Ascending aorta (tissue), 2 donors: ENCODE data around the gene CFAP298. TPM values are rescaled to one million over a fixed set of nuclear protein-coding genes. Genes with fewer than 3 reads are reported as not detected.

Source experiments
- DNase-seq, 2 donors: peaks; one replicate each; pipeline ENCODE4 v3.0.0-alpha.2; 2019; ENCODE audit warnings: low spot score in 2 of 2
- H3K27ac ChIP-seq, 2 donors: fragments of 200-600 bp; sonication (generic); one replicate each; pipeline ENCODE4 v1.5.1; 2016 to 2017; ENCODE audit warnings: mild to moderate bottlenecking in 1 of 2
- H3K27me3 ChIP-seq: fragments of 200-600 bp; sonication (generic); one replicate; pipeline ENCODE4 v1.5.1; 2017
- H3K36me3 ChIP-seq, 2 donors: fragments of 200-600 bp; sonication (generic); one replicate each; pipeline ENCODE4 v1.5.1; 2016
- H3K4me1 ChIP-seq, 2 donors: fragments of 200-600 bp; sonication (generic); one replicate each; pipeline ENCODE4 v1.5.1; 2016 to 2017; ENCODE audit warnings: mild to moderate bottlenecking in 1 of 2
- H3K4me3 ChIP-seq, 2 donors: fragments of 200-600 bp; sonication (generic); one replicate each; pipeline ENCODE4 v1.5.1; 2016 to 2017; ENCODE audit warnings: mild to moderate bottlenecking in 1 of 2
- H3K9me3 ChIP-seq, 2 donors: fragments of 200-600 bp; sonication (generic); one replicate each; pipeline ENCODE4 v1.5.1; 2016
- CTCF ChIP-seq, 3 experiments: fragments of 200-600 bp in 2 of 3; fragments of 450-650 bp in 1 of 3; sonication (generic) in 2 of 3; IDR thresholded peaks; one replicate each; pipeline ENCODE4 v1.5.1; 2016 to 2019; ENCODE audit warnings: antibody characterized with exemption in 3 of 3, mild to moderate bottlenecking in 1 of 3, moderate library complexity in 1 of 3
- intact Hi-C: fragments of 100-400 bp; cut with DNase I; formaldehyde crosslinking; loops from one replicate; pipeline ENCODE4 v1.15.1; 2023
- total RNA-seq: library from RNA; depleted of rRNA; stranded (reverse); fragments of >200 nt; gene quantifications from one replicate; pipeline ENCODE4 v1.1.0, GENCODE V29; 2016

The CFAP298 gene
- total RNA-seq, 1 donor from 2014 or later, result 18.3 TPM

DNA sequence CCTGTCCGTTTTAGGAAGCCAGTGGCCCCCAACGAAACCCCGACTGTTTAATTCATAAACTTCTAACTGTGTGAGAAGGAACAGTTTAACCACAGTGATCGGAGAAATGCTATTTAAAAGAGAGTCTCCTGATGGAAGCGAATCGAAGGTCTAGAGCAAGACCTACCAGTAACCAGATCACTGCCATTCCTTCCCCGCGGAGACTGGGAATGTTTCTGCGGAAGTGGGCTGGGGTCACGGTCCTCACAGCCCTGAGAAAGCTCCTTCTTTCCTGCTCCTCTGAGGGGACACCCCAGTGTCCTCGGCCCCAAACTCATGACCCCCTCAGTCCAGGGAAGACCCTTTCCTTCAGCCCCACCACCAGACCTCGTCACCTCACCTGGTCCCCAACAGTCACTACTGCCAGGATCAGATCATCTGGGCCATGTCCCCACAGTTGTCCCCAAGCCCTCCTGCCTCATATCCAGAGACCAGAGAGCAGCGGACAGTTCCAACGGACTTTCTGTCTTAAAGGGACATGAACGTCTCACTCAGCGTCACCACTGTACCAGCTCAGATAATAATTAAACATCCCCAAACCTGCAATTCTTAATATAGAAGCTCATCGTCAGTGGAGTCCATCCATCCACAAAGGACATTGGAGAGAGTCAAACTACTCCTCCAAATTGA, 27.0 kb downstream of the CFAP298 start, which contains the start of gene TCP10L:
Gene TCP10L (minus strand): TSS at position 482 of the 669 bp plus-strand sequence. CDS start 1,219 bp downstream, outside the sequence.
- H3K9me3 ChIP-seq, result no peaks in the 10 kb centered on the region
- no peak within 1 kb of the TSS for H3K27ac ChIP-seq
- H3K4me1 ChIP-seq, result no peaks in the 10 kb centered on the region
- TF ChIP-seq CTCF (IDR thresholded peaks at IDR 0.05), result no peak
- H3K36me3 ChIP-seq, result peaks cover 0 to 4% of the 10 kb centered on the region in 2 donors
- no peaks in the 10 kb centered on the region for H3K27me3 ChIP-seq
- DNase-seq, result no peak
- H3K4me3 ChIP-seq, result no peak within 1 kb of the TSS
- intact Hi-C loops, result no loop called here

GRCh38 chr21:32584472-32584871, 27.7 kb downstream of the CFAP298 start:
- Histone ChIP-seq H3K4me3 (no peak overlapping the region), H3K9me3 (no peaks in the 10 kb centered on the region), H3K36me3 (peaks cover 0 to 4% of the 10 kb centered on the region in 2 donors), H3K27ac (no peak overlapping the region), H3K27me3 (no peaks in the 10 kb centered on the region), H3K4me1 (no peaks in the 10 kb centered on the region)
- intact Hi-C loops, result no loop called here
- DNase-seq, result no peak
- TF ChIP-seq CTCF (IDR thresholded peaks at IDR 0.05), result no peak

- TF ChIP-seq CTCF (IDR thresholded peaks at IDR 0.05), result no peak
- no peak overlapping the region for H3K27ac ChIP-seq
Measured at GRCh38 chr21:32581732-32582131, 30.4 kb downstream of the CFAP298 start.

DNA sequence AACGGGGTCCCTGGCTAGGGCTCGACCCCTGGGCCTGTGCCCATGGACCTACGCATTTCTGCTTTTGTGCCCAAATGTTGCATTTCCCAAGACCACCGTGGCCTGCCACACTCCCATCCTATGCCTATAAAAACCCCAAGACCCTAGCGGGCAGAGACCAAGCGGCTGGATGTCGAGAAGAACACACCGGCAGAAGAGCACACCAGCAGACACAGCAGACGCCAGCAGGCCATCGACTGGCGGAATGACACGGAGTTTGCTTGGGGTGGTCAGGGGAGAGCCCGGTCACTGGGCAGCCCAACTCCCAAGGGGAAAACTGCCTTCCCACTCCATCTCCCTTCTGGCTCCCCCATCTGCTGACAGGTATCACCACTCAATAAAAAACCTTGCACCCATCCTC, 31.2 kb downstream of the CFAP298 start:
- intact Hi-C loops, result no loop called here
- no peaks in the 10 kb centered on the region for H3K4me1 ChIP-seq
- H3K36me3 ChIP-seq, result no peaks in the 10 kb centered on the region
- H3K27ac ChIP-seq, result no peak overlapping the region
- no peak overlapping the region for H3K4me3 ChIP-seq
- no peaks in the 10 kb centered on the region for H3K27me3 ChIP-seq
- TF ChIP-seq CTCF (IDR thresholded peaks at IDR 0.05), result no peak
- no peak for DNase-seq
- H3K9me3 ChIP-seq, result no peaks in the 10 kb centered on the region

More at GRCh38 chr21:32581732-32582131, 30.4 kb downstream of the CFAP298 start:
- Histone ChIP-seq H3K36me3 (peaks cover 0 to 4% of the 10 kb centered on the region in 2 donors), H3K4me3 (no peak overlapping the region), H3K27me3 (no peaks in the 10 kb centered on the region), H3K9me3 (no peaks in the 10 kb centered on the region), H3K4me1 (no peaks in the 10 kb centered on the region)
- DNase-seq, result peak in 1 of 2 donors; percentile 25
- intact Hi-C loops, result no loop called here

GRCh38 chr21:32578107-32578691, 34.0 kb downstream of the CFAP298 start:
- H3K27me3 ChIP-seq, result no peaks in the 10 kb centered on the region
- DNase-seq, result no peak
- peak in 1 of 3 experiments; percentile 8 for TF ChIP-seq CTCF (IDR thresholded peaks at IDR 0.05)
- no peaks in the 10 kb centered on the region for H3K36me3 ChIP-seq
- no peak overlapping the region for H3K27ac ChIP-seq
- no peak overlapping the region for H3K4me3 ChIP-seq
- intact Hi-C loops, result no loop called here
- H3K4me1 ChIP-seq, result no peaks in the 10 kb centered on the region
- H3K9me3 ChIP-seq, result no peaks in the 10 kb centered on the region
